IPS DF 4.7 (cell line): ENCODE measurements around the gene CCDC47.
"Not testable (repeated sequence)": the region's sequence is repeated elsewhere in the genome, so short reads cannot be mapped to it uniquely, and the experiment has no call there.

ENCODE experiments used
- DNase-seq: peaks from one replicate; pipeline ENCODE4 v3.0.0-alpha.2; 2013; ENCODE audit warnings: low spot score; ENCODE audit errors: extremely low read depth

CCDC47 gene

GRCh38 chr17:63740464-63741142 is 32.8 kb downstream of the CCDC47 start:
- DNase-seq: no peak

GRCh38 chr17:63735691-63736090 is 37.7 kb downstream of the CCDC47 start:
- DNase-seq: no peak

GRCh38 chr17:63722403-63722802 is 51.0 kb downstream of the CCDC47 start:
- no peak for DNase-seq

- not testable (repeated sequence) for DNase-seq
These were observed 53.2 kb downstream of the CCDC47 start for GRCh38 chr17:63720194-63720593.

GRCh38 chr17:63718988-63719387 is 54.4 kb downstream of the CCDC47 start:
- DNase-seq: no peak

GRCh38 chr17:63716426-63716825 is 57.0 kb downstream of the CCDC47 start:
- DNase-seq: no peak

- no peak for DNase-seq
These were observed 58.7 kb downstream of the CCDC47 start for GRCh38 chr17:63714550-63715277.

GRCh38 chr17:63709110-63709509 is 64.3 kb downstream of the CCDC47 start:
- DNase-seq: no peak

GRCh38 chr17:63707151-63707550 is 66.2 kb downstream of the CCDC47 start:
- no peak for DNase-seq

GRCh38 chr17:63706336-63707082 is 66.9 kb downstream of the CCDC47 start:
- no peak for DNase-seq

- DNase-seq: no peak
These were observed 67.7 kb downstream of the CCDC47 start for GRCh38 chr17:63705657-63706056.

GRCh38 chr17:63704836-63705235 is 68.6 kb downstream of the CCDC47 start:
- no peak for DNase-seq

GRCh38 chr17:63704259-63704576 is 69.2 kb downstream of the CCDC47 start:
- no peak for DNase-seq

GRCh38 chr17:63703556-63704258 is 69.7 kb downstream of the CCDC47 start:
- no peak for DNase-seq

GRCh38 chr17:63703029-63703428 is 70.4 kb downstream of the CCDC47 start:
- no peak for DNase-seq

- no peak for DNase-seq
These were observed 70.7 kb downstream of the CCDC47 start for GRCh38 chr17:63702721-63703015.

GRCh38 chr17:63701868-63702720 is 71.3 kb downstream of the CCDC47 start:
- DNase-seq: no peak

- no peak for DNase-seq
These were observed 72.0 kb downstream of the CCDC47 start for GRCh38 chr17:63701456-63701820.

- no peak for DNase-seq
These were observed 72.6 kb downstream of the CCDC47 start for GRCh38 chr17:63700528-63701455.
